AG09319 (cell line): ENCODE results near the gene ITGB2.
A peak's percentile ranks its signal among the peaks of the same experiment; 100 is the strongest.

Experiments
- DNase-seq: peaks from one replicate; pipeline ENCODE4 v3.0.0-alpha.2; 2010; ENCODE audit warnings: low read depth; ENCODE audit errors: extremely low read depth
- CTCF ChIP-seq: IDR thresholded peaks from 2 replicates; pipeline ENCODE4 v1.5.1; 2011; ENCODE audit warnings: low read depth, mild to moderate bottlenecking, inconsistent platforms, low read length, moderate library complexity

Gene ITGB2

GRCh38 chr21:44845418-44846223, 75.1 kb downstream of the ITGB2 start:
- peak; percentile 48 for TF ChIP-seq CTCF
- DNase-seq: no peak

- TF ChIP-seq CTCF: no peak
- no peak for DNase-seq
Observed at GRCh38 chr21:44844256-44844655, 76.4 kb downstream of the ITGB2 start.

GRCh38 chr21:44842721-44843445, 77.8 kb downstream of the ITGB2 start:
- TF ChIP-seq CTCF: no peak

GRCh38 chr21:44842087-44842486, 78.6 kb downstream of the ITGB2 start:
- TF ChIP-seq CTCF: no peak
- DNase-seq: no peak

More at GRCh38 chr21:44842721-44843445, 77.8 kb downstream of the ITGB2 start:
- no peak for DNase-seq

GRCh38 chr21:44840771-44841170, 79.9 kb downstream of the ITGB2 start:
- TF ChIP-seq CTCF: no peak
- no peak for DNase-seq

GRCh38 chr21:44838951-44839350, 81.7 kb downstream of the ITGB2 start:
- no peak for TF ChIP-seq CTCF
- no peak for DNase-seq

GRCh38 chr21:44838039-44838895, 82.4 kb downstream of the ITGB2 start:
- no peak for DNase-seq
- TF ChIP-seq CTCF: no peak
